OCI-LY7 (cell line): ENCODE measurements around the gene MYMK.

Experiments used
- CTCF ChIP-seq: fragments of 200-600 bp; sonication (generic); conservative IDR thresholded peaks from 2 replicates; pipeline ENCODE4 v1.5.1; 2014; ENCODE audit warnings: mild to moderate bottlenecking, antibody characterized with exemption, low read length, moderate library complexity, mixed read lengths
- EZH2phosphoT487 ChIP-seq: fragments of 200-600 bp; sonication (generic); IDR thresholded peaks from 2 replicates; pipeline ENCODE4 v1.6.1; 2018; ENCODE audit warnings: low read depth, borderline replicate concordance, mild to moderate bottlenecking, mixed run types, antibody characterized with exemption, low read length, moderate library complexity, mixed read lengths

GRCh38 chr9:133538851-133539833 lies 14.4 kb upstream of the MYMK start:
- TF ChIP-seq CTCF (no peak), EZH2phosphoT487 (no peak)
